Brain pericyte (primary cell): ENCODE results near the gene GOLPH3.
"Not testable (repeated sequence)": the region's sequence is repeated elsewhere in the genome, so short reads cannot be mapped to it uniquely, and the experiment has no call there.

Experiments used
- DNase-seq: peaks from one replicate; pipeline ENCODE4 v3.0.0-alpha.2; 2012; ENCODE audit warnings: low read depth, low spot score

Gene GOLPH3

DNA sequence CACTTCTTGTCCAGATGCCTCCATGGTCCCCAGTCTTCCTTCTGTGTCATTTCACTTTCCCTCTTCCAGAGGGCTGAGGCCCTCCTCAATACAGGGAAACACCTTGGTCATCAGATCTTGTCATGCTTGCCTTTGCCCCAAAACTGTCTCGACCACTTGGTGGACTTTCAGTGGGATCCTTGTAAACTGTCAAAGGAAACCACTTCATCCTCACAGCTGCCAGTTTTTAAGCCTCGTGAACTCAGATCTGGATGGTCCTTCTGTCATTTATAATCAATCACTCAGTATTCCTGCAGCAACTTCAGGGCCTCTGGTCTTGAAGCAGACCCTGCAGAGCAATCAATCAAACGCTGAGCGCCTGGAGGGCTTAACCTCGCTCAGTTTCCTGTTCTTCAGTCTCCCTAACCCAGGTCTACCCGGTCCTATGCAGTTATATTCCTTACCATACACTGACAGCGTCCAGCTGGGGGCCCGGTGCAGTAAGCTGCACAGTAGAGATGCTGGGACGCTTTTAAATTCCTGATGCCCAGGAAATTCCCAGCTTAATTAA, 74.6 kb downstream of the GOLPH3 start:
- no peak for DNase-seq

DNA sequence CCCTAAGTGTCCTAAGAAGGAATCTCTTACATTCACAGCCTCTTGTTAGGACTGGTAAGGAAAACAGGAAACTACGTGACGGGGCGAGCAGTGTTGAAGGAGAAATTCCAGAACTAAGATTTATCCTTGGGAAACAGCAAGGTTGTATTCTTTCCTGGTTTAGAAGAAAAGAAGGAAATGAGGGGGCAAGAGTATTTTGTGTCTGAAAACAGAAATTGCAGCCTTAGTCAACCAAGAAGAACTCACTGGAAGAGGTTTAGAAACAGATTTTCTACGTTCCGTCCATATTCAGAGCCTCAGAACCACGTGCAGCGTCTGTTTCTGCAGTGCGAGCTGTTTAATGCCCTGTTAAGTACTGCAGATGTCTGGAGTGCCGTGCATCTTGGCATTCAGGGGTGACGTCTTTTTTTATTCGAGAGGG, 75.2 kb downstream of the GOLPH3 start:
- DNase-seq: no peak

DNA sequence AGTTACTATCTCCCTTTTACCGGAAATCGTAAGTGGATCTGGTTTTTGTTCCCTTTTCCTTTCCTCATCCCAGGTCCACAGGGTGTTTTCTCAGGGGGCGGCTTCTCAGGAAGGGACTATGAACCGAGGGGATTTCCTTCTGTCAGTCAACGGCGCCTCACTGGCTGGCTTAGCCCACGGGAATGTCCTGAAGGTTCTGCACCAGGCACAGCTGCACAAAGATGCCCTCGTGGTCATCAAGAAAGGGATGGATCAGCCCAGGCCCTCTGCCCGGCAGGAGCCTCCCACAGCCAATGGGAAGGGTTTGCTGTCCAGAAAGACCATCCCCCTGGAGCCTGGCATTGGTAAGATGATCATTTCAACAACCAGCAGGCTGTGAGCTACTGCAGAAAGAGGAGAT, 75.8 kb downstream of the GOLPH3 start:
- DNase-seq: no peak

DNA sequence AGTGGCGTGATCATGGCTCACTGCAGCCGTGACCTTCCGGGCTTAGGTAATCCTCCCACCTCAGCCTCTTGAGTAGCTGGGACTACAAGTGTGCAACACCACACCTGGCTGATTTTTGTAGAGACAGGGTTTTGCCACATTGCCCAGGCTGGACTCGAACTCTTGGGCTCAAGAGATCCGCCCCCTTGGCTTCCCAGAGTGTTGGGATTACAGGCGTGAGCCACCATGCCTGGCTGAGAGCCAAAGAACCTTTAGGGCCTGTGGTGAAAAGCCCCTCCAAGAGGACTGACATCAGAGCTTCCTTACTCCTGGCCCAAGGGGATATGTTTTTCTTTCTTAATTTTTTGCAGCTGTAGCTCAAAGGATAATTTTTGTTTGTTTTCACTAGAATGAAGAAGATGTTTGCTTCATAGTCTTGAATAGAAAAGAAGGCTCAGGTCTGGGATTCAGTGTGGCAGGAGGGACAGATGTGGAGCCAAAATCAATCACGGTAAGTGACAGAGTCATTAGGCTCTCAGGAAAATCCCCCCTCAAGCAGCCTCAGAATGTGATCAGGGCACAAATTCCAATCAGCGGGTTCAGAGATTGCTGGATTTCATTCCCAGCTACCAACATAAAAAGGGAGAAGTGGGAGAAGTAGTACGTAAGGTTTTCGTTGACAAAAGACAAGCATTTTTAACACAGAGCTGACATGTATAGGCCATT, 77.1 kb downstream of the GOLPH3 start:
- DNase-seq: peak; percentile 37

DNA sequence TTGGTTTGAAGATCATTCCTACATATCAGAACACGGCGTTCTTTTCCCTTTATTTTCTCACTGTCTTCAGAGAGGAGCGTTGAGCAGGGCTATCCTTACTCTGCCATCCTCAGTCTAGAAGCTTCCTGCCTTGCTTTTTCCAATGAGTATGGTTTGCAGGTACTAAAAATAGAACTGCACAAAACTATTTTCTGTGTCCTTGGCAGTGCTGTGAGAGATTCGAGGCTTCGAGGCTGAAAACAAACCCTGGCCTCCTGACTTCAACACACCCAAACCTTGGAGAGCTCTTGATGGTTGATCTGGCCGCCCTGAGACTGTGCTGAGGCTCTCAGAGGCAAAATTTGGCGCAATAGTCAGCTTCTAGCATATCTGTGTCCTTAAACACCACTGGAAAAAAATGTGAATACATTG, 78.9 kb downstream of the GOLPH3 start:
- no peak for DNase-seq

DNA sequence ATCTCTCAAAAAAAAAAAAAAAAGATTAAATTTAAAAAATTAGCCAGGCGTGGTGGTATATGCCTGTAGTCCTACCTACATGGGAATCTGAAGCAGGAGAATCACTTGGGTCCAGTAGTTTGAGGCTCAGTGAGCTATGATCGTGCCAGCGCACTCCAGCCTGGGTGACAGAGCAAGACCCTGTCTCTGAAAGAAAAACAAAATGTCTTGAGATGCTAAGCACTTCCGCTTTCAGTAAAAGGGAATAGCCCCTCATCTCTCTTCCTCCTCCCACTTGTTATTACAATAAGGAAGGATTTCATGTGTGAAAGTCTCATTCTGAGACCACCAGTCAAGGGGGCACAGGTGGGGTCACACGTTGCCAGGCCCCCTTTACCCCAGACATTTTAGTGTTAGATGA, 79.4 kb downstream of the GOLPH3 start:
- no peak for DNase-seq

DNA sequence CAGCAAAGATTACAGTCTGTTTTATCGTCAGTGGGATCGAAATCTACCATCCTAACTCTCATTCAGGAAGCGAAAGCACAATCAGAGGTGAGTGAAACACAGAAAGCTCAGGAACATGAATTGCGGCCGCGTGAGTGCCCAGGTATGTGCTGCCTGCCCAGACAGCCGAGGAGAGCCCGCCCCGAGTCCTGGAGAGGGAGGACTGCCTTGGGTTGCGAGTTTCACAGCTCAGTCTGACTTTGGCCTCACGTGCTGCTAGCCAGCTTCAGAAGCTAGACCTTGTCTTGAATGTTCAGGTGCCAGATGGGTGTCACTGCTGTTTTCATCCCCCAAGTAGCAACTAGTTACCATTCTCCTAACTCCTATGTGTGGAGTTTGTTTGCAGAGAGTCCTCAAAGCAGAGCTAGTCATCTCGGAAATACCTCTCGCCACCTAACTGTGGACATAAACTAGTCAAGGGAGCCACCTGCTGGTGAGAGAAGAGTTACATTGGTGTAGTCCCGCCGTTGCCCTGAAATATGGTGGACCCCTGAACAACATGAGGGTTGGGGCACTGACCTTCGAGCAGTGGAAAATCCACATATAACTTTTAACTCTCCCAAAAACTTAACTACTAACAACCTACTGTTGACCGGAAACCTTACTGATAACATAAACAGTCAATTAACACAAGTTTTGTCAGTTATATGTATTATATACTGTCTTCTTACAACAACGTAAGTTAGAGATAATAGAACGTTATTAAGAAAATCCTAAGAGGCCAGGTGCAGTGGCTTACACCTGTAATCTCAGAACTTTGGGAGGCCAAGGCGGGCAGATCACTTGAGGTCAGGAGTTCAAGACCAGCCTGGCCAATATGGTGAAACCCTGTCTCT, 80.9 kb downstream of the GOLPH3 start:
- DNase-seq: no peak

DNA sequence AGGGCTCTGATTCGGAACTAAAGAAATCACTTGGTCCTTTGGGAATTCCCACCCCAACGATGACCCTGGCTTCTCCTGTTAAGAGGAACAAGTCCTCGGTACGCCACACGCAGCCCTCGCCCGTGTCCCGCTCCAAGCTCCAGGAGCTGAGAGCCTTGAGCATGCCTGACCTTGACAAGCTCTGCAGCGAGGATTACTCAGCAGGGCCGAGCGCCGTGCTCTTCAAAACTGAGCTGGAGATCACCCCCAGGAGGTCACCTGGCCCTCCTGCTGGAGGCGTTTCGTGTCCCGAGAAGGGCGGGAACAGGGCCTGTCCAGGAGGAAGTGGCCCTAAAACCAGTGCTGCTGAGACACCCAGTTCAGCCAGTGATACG, 83.4 kb downstream of the GOLPH3 start:
- DNase-seq: no peak

DNA sequence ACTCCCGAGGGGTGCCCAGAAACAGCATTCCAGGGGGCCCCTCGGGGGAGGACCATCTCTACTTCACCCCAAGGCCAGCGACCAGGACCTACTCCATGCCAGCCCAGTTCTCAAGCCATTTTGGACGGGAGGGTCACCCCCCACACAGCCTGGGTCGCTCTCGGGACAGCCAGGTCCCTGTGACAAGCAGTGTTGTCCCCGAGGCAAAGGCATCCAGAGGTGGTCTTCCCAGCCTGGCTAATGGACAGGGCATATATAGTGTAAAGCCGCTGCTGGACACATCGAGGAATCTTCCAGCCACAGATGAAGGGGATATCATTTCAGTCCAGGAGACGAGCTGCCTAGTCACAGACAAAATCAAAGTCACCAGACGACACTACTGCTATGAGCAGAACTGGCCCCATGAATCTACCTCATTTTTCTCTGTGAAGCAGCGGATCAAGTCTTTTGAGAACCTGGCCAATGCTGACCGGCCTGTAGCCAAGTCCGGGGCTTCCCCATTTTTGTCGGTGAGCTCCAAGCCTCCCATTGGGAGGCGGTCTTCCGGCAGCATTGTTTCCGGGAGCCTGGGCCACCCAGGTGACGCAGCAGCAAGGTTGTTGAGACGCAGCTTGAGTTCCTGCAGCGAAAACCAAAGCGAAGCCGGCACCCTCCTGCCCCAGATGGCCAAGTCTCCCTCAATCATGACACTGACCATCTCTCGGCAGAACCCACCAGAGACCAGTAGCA, 83.9 kb downstream of the GOLPH3 start:
- no peak for DNase-seq

DNA sequence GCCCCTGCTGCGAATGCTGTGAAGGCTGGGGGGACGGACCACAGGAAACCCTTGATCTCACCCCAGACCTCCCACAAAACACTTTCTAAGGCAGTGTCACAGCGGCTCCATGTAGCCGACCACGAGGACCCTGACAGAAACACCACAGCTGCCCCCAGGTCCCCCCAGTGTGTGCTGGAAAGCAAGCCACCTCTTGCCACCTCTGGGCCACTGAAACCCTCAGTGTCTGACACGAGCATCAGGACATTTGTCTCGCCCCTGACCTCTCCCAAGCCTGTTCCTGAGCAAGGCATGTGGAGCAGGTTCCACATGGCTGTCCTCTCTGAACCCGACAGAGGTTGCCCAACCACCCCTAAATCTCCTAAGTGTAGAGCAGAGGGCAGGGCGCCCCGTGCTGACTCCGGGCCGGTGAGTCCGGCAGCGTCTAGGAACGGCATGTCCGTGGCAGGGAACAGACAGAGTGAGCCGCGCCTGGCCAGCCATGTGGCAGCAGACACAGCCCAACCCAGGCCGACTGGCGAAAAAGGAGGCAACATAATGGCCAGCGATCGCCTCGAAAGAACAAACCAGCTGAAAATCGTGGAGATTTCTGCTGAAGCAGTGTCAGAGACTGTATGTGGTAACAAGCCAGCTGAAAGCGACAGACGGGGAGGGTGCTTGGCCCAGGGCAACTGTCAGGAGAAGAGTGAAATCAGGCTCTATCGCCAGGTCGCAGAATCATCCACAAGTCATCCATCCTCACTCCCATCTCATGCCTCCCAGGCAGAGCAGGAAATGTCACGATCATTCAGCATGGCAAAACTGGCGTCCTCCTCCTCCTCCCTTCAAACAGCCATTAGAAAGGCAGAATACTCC, 84.7 kb downstream of the GOLPH3 start:
- DNase-seq: no peak

DNA sequence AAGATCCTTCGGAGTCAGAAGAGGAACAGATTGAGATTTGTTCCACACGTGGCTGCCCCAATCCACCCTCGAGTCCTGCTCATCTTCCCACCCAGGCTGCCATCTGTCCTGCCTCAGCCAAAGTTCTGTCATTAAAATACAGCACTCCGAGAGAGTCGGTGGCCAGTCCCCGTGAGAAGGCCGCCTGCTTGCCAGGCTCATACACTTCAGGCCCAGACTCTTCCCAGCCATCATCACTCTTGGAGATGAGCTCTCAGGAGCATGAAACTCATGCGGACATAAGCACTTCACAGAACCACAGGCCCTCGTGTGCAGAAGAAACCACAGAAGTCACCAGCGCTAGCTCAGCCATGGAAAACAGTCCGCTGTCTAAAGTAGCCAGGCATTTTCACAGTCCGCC, 85.9 kb downstream of the GOLPH3 start:
- DNase-seq: no peak

DNA sequence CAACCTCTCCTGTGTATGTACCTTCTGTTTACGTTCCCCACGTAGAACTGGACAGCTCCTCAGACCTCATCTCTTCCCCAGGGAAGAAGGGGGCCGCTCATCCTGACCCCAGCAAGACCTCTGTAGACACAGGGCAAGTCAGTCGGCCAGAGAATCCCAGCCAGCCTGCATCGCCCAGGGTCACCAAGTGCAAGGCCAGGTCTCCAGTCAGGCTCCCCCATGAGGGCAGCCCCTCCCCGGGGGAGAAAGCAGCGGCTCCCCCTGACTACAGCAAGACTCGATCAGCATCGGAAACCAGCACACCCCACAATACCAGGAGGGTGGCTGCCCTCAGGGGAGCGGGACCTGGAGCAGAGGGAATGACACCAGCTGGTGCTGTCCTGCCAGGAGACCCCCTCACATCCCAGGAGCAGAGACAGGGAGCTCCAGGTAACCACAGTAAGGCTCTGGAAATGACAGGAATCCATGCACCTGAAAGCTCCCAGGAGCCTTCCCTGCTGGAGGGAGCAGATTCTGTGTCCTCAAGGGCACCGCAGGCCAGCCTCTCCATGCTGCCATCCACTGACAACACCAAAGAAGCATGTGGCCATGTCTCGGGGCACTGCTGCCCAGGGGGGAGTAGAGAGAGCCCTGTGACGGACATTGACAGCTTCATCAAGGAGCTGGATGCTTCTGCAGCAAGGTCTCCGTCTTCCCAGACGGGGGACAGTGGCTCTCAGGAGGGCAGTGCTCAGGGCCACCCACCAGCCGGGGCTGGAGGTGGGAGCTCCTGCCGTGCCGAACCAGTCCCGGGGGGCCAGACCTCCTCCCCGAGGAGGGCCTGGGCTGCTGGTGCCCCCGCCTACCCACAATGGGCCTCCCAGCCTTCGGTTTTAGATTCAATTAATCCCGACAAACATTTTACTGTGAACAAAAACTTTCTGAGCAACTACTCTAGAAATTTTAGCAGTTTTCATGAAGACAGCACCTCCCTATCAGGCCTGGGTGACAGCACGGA, 86.7 kb downstream of the GOLPH3 start:
- no peak for DNase-seq

DNA sequence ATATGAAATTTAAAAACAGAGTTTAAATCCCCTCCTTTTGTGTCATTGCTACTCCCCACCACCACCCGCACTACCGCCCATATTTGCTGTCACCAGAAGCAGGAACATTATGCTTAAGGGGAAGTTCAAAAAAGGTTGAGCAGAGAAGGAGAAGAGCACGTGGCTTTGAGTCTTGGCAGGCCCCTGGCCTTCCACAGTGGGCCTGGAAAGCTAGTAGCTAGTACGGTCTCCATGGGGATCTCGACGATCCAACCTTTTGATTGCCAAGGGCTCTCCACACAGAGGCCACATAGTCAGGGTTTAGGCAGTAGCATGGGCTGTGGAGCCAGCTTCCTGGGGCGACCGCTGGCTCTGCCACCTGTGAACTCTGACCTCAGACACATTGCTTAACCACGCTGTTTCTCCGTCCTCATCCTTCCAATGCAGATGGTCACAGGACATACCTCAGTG, 90.1 kb downstream of the GOLPH3 start:
- no peak for DNase-seq

DNA sequence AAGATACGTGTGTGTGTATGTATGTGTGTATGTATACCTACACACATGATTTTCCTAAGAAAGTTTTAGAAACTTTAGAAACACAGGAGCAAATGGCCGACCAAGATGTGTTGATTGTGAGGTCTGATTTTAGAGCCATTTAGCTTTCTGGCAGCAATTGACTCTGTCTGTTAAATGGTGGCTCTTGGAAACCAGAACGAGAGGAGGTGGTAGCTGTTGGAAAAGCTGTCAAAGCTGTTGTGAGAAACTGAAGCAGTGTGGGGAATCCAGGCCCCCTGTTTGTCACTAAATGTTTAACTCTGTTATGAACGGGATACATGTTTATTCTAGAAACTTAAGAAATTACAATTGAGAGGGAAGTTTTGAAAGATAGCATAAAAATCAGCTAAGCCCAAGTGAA, 91.4 kb downstream of the GOLPH3 start:
- no peak for DNase-seq

DNA sequence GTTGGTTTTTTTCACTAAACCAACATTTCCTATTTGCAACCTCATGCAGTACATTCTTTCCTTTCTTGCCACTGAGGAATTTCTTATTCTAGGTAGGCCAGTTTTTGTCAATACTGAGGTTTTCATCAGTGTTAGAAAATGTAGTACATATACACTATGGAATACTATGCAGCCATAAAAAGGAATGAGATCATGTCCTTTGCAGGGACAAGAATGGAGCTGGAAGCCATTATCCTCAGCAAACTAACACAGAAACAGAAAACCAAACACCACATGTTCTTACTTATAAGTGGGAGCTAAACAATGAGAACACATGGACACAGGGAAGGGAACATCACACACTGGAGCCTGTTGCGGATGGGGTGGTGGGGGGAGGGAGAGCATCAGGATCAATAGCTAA, 93.6 kb downstream of the GOLPH3 start:
- DNase-seq: not testable (repeated sequence)

DNA sequence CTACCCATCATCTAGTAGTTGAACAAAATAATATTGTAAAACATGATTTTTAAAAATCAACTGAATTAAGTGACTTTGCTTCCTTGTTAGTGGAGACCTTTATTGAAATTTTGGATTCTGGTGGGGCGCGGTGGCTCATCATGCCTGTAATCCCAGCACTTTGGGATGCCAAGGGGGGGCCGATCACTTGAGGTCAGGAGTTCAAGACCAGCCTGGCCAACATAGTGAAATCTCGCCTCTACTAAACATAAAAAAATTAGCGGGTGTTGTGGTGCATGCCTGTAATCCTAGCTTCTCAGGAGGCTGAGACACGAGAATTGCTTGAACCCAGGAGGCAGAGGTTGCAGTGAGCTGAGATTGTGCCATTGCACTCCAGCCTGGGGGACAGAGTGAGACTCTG, 95.3 kb downstream of the GOLPH3 start:
- not testable (repeated sequence) for DNase-seq

DNA sequence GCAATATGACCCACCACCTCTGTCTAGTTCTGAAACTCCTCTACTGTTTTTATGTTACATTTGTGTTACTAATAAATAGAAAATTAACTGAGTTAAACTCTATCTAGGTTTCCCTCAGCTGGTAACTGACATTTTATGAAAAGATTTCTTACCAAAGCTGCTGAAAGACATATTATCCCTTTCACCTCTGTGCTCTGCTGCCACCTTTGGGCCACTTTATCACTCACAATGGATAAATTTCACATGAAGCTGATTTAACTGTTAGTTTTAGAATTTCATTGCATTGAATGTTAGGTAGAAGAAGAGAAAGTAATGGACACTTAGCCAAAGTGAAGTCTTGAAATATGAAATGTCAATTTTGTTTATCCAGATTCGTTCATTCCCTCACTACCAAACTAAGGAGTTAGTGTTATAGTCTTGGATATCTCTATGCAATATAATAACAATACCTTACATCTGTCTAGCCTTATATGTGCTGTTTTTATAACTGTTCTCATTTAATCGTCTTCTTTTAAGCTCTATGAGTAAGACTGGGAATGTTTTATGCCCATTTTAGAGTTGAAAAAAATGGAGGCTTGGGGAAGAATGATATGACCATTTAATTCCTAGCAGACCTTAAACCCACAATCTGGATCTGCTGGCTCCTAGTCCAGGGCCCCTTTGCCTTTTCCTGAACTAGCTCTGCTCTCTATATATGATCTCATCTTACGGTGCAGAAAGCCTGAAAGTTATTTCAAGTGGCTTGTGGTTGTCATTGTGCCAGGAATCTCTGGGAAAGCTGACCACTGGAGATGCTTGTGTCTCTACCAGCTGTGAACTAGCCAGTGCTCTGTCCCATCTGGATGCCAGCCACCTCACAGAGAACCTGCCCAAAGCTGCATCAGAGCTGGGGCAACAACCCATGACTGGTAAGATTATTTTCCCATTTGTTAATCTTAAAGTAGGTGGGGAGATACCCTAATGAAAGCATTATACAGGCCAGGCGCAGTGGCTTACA, 97.1 kb downstream of the GOLPH3 start:
- no peak for DNase-seq
